HG03064 (cell line): Measurements from ENCODE around the gene TRIM23.
"Not testable (repeated sequence)": the region's sequence is repeated elsewhere in the genome, so short reads cannot be mapped to it uniquely, and the experiment has no call there.

ENCODE experiments used
- ATAC-seq: cut with Tn5 transposase; IDR thresholded peaks from one replicate; pipeline ENCODE4 v1.9.1; 2021; ENCODE audit warnings: low read depth; ENCODE audit not compliant: unreplicated experiment

Gene TRIM23

GRCh38 chr5:65624025-65624570 is at the start of gene TRIM23:
TRIM23 (minus strand) TSS chr5:65624333; CDS start chr5:65624274, 59 bp downstream.
- ATAC-seq: peak; percentile 94

DNA sequence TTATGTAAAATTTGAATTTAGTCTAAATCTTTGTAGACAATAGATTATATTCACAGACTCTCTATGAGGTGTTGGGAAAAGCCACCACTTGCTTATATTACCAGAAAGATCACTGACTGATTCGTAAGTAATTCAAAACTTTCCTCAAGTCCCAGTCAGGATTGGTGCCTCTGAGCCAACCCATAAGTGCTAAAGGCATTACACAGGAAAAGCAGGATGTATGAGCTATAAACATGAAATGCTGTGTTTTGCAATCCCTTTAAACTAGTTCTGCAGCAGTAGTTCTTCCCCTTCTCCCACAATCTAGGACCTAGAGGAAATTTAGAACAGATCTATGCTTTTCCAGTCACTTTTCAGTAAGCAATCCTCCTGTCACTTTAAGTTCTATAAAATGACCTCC is 48.7 kb upstream of the TRIM23 start:
- ATAC-seq: no peak

DNA sequence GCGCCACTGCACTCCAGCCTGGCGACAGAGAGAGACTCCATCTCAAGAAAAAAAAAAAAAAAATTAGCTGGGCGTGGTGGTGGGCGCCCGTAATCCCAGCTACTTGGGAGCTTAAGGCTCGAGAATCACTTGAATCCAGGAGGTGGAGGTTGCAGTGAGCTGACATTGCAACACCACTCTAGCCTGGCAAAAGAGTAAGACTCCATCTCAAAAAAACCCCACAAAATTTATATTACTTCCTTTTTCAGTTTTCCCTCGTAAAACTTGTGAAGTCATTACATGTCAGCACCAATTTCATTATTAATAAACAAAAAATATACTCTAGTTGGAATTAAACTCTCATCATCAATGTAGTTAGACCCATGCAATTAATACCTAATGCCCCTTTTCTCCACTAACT is 44.6 kb upstream of the TRIM23 start:
- ATAC-seq: no peak

DNA sequence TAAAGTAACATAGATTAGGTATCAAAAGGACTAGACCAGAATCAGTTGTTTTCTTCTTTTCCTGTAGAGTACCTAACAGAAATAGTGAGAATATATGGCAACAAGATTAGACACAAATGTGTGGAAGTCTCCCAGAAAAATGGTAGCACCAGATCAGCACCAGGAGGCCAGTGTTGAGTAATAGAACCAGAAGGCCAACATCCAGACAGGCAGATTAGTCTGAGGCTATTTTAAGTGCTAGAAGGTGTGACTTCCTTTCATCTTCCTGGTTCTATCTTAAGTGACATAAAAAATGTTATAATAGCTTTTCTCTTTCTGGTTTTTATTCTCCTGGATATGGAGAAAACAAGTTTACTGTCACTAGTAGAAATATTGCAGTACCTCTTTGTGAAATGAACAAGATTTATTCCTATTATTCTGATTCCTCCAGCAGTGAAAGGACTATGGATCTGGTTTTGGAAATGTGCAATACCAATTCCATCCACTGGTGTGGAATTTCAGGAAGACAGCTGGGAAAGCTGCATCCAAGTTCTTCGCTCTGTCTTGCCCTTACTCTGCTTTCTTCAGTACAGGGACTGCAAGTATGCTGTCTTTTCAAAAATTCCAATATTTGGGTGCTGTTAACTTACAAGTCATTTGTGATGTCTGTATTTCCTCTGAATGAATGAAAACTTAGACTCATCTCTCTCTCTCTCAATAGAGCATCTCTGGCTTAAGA is 39.8 kb upstream of the TRIM23 start:
- ATAC-seq: no peak

- no peak for ATAC-seq
Measured at GRCh38 chr5:65654713-65655112, 30.6 kb upstream of the TRIM23 start.

DNA sequence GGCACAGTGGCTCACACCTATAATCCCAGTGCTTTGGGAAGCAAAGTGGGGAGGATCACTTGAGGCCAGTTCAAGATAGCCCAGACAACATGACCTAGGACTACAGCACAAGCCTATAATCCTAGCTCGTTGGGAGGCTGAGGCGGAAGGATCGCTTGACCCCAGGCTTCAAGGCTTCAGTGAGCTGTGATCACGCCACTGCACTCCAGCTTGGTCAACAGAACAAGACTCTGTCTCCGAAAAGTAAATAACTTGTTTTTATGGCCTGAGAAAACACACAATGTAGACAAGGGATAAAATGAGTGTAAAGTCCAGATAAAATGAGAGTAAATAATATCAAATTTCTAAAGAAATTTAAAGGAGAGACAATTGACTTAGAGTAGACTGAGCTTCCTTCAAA is 27.0 kb upstream of the TRIM23 start:
- no peak for ATAC-seq

DNA sequence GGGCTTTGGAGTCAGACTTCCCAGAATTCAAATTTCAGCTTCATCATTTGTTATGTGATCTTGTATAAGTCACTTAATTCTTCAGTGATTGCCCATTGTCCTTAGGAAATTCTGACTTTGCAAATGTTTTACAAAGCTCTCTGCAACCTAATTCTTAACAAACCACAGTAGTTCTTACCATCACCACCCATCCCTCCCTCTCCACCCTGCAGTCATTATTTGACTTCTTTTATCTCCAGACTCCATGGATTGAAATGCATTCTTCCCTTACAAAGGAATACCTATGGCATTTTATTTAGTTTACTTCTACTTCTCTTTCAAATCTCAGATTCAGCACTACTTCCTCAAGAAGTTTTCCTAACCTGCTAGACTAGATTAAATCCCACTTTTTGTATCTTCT is 23.8 kb upstream of the TRIM23 start:
- no peak for ATAC-seq

DNA sequence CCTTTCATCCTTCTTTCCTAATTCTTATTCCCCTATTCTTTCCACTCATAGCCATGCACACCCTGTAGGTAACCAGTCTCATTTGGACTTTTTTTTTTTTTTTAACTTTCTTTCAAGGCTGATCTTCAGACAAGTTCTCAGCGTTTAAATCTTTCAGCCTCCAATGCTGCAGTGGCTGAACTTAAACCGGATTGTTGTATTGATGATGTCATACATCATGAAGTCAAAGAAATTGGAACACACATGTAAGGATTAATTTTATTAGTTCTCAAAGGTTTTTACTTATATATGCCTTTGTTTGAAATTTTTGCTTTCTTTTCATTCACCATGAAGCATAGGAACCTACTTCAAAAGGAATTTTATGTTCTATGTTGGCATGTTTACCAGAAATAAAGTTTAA is 22.8 kb upstream of the TRIM23 start:
- no peak for ATAC-seq

DNA sequence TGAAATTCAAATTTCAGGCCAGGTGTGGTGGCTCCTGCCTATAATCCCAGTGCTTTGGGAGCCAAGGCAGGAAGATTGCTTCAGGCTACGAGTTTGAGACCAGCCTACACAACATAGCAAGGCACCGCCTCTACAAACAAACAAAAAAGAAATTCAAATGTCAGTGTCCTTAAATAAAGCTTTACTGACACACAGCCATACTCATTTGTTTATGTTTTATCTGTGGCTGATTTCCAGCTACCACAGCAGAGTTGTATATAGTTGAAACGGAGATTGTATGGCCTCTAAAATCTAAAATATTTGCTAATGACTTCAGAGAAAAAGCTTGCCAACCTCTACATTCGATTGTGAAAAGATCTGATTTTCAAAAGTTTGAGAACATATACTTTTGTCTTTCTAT is 16.1 kb upstream of the TRIM23 start:
- no peak for ATAC-seq

GRCh38 chr5:65630981-65631380 is 6.8 kb upstream of the TRIM23 start:
- no peak for ATAC-seq

DNA sequence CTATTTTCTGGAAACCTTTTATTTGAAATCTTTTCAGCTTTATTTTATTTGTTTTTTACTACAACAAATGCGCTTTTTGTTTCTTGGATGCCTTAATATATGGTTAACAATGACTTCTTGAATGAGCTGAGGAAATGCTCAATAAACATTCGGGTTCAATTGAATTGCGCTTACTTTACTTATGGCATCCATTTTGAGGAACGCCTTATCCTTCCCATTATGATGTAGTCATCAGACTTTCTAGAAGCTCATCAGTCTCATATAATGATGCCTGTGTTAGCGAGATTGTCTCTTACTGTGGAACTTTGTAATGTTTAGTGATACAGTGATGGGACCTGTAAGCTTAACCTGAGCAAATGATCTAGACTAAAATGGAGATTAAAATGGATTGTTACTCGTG is 1.6 kb upstream of the TRIM23 start:
- ATAC-seq: no peak

- peak; percentile 75 for ATAC-seq
Measured at GRCh38 chr5:65624571-65625555, 730 bp upstream of the TRIM23 start, which contains the start of the genes SHLD3 and TRAPPC13. SHLD3 (plus strand) TSS chr5:65625027; CDS start chr5:65629588, 4,561 bp downstream. TRAPPC13 (plus strand) TSS chr5:65625027; CDS start chr5:65625061, 34 bp downstream.

- ATAC-seq: no peak
Measured at GRCh38 chr5:65623482-65623881, 651 bp downstream of the TRIM23 start.

DNA sequence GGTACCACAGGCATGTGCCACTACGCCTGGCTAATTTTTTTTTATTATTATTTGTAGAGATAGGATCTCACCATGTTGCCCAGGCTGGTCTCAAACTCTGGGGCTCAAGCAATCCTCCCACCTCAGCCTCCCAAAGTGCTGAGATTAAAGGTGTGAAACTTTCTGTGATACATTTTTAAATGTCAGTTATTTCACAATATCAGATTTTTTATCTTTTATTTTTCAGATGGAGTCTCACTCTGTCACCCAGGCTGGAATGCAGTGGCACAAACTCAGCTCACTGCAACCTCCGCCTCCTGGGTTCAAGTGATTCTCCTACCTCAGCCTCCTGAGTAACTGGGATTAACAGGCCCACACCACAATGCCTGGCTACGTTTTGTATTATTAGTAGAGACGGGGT is 2.2 kb downstream of the TRIM23 start:
- not testable (repeated sequence) for ATAC-seq

- ATAC-seq: no peak
Measured at GRCh38 chr5:65620021-65620420, 4.1 kb downstream of the TRIM23 start.

DNA sequence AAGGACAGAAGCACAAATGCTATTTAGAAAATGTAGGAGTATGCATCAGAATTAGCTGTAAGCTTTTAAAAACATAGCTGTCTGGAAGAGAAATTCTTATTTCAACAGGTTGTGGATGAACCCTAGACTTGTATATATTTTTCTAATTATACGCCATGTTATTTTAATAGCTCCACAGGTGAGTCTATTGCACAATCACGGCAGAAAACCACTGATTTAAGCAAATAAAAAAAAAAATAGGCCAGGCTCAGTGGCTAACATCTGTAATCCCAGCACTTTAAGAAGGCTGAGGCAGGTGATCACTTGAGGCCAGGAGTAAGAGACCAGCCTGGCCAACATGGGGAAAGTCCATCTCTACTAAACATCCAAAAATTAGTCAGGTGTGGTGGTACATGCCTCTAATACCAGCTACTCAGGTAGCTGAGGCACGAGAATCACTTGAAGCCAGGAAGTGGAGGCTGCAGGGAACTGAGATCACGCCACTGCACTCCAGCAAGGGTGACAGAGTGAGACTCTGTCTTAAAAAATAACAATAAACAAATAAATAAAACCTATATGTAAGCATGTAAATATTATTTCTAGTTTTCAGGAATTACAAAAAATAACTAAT is 11.7 kb downstream of the TRIM23 start:
- ATAC-seq: no peak

DNA sequence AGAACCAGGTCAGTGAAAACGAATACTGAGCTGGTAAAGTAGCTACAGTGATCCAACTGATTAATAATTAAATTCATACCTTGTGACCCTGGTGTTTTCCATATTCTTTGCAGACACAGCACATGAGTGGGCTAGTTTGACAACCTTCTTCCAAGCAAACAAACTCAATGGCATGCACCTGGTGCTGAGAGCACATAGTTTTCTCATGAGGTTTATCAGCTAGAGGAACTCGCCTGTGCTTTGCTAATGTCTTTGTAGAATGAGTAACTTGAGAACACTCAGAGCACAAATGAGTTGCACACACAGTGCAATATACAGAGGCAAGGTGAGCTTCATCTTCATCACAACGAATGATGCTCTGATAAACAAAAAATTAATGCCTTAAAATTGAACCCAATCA is 12.6 kb downstream of the TRIM23 start:
- ATAC-seq: no peak

GRCh38 chr5:65601761-65602160 is 22.4 kb downstream of the TRIM23 start:
- ATAC-seq: not testable (repeated sequence)

GRCh38 chr5:65588694-65589093 is 35.4 kb downstream of the TRIM23 start:
- ATAC-seq: no peak

- no peak for ATAC-seq
Measured at GRCh38 chr5:65577141-65577540, 47.0 kb downstream of the TRIM23 start.
